GM21447 (cell line): ENCODE measurements around the gene PDE11A.
"Not testable (repeated sequence)": the region's sequence is repeated elsewhere in the genome, so short reads cannot be mapped to it uniquely, and the experiment has no call there.

Experiments used
- ATAC-seq: cut with Tn5 transposase; IDR thresholded peaks from one replicate; pipeline ENCODE4 v1.9.1; 2021; ENCODE audit not compliant: unreplicated experiment

Gene PDE11A

GRCh38 chr2:177886824-177887223, 185.8 kb downstream of the PDE11A start:
- ATAC-seq: no peak

DNA sequence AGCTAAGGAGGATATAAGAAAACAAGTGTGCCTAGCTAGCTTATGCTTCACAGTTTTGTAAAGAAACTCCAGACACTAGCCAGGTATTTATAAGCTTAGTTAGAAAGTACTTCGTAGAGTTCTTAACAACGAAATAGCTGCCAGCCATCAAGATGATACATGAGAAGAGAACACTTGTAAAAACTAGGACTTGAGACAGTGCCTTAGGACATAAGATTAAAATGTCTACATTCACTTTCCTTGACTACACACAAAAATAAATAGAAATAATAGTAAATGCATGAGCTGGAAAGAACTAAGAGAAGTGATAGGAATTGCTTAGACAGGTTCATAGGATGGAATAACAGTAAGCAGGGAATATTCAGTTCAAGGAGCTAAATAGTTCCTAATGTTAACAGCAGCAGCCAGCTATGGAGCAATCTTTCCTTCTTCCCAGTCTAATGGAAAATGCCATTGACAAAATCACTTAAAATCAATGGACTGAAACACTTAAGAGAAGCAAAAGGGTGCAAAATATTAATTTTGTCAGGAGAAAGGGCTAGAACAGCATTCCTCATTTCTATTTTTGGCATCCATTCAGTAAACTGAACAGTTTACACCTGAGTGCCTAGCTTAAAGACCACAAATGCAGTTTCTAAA, 186.6 kb downstream of the PDE11A start:
- ATAC-seq: no peak

GRCh38 chr2:177883177-177883576, 189.4 kb downstream of the PDE11A start:
- no peak for ATAC-seq

DNA sequence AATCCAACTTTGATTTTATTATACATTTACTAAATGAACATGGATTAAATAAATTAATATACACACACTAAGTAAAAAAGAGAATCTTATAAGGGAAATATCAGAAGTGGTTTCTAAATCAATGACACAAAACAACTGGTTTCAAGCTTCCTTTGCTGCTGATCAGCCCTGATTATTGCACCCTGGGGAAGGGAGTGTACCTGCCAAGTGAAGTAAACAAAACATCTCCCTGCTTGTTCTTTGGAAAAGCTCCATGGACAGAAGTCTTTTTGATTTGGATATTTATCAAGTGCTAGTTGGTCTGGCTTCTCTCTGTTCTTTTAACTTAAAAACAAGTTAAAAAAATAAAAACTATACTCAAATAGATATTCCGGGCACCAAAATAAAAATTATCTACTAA, 190.1 kb downstream of the PDE11A start:
- ATAC-seq: no peak

GRCh38 chr2:177881921-177882320, 190.7 kb downstream of the PDE11A start:
- ATAC-seq: no peak

- no peak for ATAC-seq
Measured at GRCh38 chr2:177881008-177881747, 191.4 kb downstream of the PDE11A start.

- no peak for ATAC-seq
Measured at GRCh38 chr2:177880285-177880684, 192.3 kb downstream of the PDE11A start.

GRCh38 chr2:177876950-177877349, 195.6 kb downstream of the PDE11A start:
- ATAC-seq: no peak

- no peak for ATAC-seq
Measured at GRCh38 chr2:177874686-177875085, 197.9 kb downstream of the PDE11A start.

DNA sequence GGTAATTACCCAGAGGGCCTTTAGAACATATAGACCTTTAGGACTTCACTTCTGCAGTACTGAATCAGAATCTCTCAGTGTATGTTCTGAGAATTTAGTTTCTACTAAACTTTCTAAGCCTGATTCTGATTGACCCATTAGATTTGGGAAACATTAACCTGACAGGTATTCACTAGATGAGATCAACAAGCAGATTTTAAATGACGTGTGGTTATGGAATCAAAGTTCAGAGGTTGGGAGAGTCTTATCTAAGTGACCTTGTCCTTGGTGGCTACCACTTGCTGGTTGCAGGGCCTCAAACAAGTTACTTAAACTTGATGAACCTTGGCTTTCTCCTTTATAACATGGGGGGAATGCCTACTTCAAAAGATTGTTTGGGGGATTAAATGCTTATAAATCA, 198.7 kb downstream of the PDE11A start:
- no peak for ATAC-seq

DNA sequence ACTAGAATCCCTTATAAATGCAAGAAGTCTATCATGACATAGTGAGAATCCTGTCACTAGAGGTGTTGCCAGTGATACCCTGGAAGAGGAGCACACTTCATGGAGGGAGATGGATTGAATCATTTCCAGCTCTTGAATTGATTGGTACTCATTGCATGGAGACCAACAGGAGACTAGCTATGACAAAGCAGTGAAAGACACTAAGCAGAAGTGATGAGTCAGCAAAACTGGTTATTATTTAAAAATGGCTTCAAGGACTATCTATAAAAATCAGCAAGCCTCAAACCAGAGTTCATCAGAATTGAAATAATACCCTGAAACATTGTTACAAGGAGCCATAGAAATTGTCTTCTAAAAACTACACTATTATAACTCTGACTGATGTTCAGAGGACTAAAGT, 200.3 kb downstream of the PDE11A start:
- no peak for ATAC-seq

DNA sequence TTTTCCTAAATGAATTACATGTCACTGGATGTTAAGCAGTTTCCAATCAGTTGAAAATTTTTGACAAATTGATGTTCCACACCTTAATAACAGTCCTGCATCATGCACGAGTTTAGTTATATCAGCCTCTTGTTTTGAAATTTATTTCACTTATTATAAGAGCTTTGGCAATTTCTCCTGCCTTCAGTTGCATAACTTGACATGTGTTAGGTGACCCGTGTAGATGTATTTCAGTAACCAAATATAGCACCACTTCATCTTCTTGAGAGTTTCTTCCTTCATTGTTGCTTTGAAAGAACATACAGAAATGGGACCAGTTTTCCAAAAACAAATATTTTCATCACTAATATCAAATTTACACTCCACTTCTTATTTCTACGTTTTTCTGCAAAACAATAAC, 202.7 kb downstream of the PDE11A start:
- no peak for ATAC-seq

GRCh38 chr2:177869209-177869608, 203.4 kb downstream of the PDE11A start:
- ATAC-seq: no peak

DNA sequence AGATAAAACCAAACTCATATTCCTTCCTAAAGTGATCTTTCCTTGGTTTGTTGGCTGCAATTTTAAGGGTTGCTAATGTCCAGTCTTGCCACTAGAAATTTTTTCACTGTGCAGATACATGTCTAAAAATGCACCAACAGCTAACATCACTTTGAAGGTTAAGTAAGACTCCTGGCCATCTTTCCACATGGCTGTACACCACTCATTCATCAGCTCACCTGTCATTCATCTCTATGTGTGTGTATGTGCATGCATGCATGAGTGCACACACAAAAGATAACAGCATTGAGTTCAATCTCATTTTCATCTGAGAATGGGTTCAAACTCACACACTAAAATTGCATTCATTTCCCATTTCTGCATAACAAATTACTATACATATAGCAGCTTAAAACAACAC, 203.8 kb downstream of the PDE11A start:
- no peak for ATAC-seq

DNA sequence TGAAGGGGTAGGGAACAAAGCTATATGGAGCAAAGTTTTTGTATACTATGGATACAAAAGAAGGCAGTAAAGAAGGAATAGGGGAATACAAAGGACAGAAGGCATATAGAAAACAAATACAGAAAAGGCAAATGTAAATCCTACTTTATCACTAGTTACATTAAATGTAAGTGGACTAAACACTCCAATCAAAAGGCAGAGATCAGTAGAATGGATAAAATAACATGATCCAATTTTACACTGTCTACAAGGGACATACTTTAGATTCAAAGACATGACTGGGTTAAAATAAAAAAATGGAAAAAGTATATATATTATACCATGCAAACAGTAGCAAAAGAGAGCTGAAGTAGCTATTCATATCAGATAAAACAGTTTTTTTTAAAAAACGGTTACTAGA, 215.0 kb downstream of the PDE11A start:
- ATAC-seq: no peak

DNA sequence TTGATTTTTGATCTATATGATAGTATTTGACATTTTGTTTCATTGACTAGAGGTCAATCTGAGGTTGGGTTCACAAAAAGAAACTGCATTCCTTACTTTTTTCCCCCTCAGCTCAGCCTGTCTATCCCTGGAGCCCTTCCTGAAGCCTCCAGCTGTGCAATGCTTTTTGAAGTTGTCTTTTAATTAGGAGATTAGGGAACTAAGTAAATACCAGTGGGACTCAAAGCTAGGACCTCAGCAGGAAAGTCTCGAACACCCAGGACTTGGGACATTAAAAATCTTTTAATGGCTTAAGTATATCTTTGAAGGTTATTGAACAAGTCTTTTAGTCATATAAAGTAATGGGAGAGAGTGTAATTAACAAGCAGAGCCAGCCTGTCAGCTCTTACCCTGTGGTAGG, 220.2 kb downstream of the PDE11A start:
- ATAC-seq: no peak

DNA sequence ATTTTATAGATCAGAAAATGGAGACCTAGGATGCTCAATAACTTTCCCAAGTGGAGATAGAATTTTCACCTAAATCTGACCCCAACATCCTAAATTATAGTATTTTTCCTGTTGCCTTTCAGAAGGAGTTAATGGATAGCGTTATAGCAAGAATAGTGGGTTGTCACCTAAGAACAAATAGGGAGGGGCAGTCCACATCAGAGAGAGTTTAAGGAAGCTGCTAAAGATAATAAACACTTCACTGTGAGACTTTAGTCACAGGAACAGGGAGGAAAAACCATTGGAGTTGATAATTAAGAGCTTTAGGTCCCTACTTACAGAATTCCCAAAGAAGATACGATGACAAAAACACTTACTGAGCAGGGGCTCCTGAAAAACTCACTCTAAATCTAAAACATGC, 229.4 kb downstream of the PDE11A start:
- no peak for ATAC-seq

DNA sequence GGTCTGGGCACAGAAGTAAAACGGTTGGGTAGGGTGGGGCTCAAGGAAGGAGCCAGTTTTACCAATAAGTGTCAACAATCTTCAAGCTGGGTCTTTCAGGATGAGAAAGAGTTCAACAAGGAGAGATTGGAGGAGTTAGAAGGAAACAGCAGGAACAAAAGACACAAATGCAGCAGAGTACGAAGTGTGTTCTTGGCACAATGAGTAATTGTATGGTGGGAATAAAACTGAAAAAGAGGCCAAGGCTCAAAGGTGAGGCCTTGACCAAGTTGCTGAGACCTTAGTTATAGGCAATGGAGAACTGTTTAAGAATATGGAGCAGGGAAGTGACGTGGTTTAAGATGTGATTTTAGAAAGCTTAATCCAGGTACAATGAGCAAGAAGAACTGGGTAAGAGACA, 230.3 kb downstream of the PDE11A start:
- ATAC-seq: no peak

DNA sequence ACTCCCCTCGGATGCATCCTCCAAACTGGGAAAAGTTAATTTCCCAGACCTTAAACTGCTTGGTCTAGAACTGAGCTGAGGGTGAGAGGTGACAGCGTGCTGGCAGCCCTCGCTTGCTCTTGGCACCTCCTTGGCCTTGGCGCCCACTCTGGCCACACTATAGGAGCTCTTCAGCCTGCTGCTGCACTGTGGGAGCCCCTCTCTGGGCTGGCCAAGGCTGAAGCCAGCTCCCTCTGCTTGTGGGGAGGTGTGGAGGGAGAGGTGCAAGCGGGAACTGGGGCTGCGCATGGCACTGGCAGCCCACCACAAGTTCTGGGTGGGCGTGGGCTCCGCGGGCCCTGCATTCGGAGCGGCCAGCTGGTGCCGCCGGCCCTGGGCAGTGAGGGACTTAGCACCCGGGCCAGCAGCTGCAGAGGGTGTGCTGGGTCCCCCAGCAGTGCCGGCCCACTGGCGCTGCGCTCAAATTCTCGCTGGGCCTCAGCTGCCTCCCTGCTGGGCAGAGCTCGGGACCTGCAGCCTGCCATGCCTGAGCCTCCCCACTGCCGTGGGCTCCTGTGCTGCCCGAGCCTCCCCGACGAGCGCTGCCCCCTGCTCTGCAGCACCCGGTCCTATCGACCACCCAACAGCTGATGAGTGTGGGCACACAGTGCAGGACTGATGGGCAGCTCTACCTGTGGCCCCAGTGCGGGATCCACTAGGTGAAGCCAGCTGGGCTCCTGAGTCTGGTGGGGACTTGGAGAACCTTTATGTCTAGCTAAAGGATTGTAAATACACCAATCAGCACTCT, 237.0 kb downstream of the PDE11A start:
- ATAC-seq: not testable (repeated sequence)

DNA sequence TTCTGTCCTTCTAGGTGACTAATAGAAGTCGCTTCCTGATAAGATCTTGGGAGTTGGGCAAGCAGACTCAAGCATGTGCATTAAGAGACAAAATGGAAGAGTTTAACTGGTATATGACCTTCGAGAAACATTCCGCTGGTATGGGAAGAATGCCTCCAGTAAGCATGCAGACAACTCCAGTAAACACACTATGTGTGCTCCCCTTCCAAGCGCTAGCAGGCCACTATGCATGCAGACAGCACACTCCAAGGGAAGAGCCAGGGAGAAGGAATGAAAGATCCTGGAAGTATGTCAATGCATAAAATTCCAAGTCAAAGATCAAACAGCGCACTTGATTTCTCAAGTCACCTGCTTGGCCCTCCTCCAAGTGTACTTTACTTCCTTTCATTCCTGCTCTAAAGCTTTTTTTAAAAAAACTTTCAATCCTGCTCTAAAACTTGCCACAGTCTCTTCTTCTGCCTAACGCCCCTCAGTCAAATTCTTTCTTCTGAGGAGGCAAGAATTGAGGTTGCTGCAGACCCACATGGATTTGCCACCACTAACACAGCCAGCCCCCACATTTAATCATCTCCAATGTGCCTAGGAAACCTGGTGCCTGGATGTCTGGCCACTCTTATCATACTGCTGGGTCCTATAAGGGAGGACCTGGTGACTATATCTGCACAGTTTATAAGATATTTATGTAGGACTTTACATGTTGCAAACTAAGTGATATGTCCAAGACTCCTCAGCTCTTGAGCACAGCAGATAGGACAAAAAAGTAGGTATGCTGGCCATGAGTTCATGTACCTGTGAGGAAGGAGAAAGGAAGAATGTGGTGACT, 239.8 kb downstream of the PDE11A start:
- no peak for ATAC-seq

GRCh38 chr2:177830881-177831386, 241.6 kb downstream of the PDE11A start:
- no peak for ATAC-seq
